Fibroblast of pulmonary artery (primary cell): ENCODE results near the gene ADI1.

ENCODE experiments used
- DNase-seq: peaks from one replicate; pipeline ENCODE4 v3.0.0-alpha.2; 2010; ENCODE audit warnings: low read depth
- H3K4me3 ChIP-seq: replicated peaks from 2 replicates; pipeline ENCODE4 v1.5.1; 2011; ENCODE audit warnings: low read depth, mild to moderate bottlenecking, control low read depth, low read length, moderate library complexity
- TF ChIP-seq, protein P1 (sequence below): IDR thresholded peaks from 2 replicates; pipeline ENCODE4 v1.5.1; 2011; ENCODE audit warnings: mild to moderate bottlenecking, control low read depth, low read length, inconsistent platforms; ENCODE audit errors: missing control alignments

ADI1 gene

DNA sequence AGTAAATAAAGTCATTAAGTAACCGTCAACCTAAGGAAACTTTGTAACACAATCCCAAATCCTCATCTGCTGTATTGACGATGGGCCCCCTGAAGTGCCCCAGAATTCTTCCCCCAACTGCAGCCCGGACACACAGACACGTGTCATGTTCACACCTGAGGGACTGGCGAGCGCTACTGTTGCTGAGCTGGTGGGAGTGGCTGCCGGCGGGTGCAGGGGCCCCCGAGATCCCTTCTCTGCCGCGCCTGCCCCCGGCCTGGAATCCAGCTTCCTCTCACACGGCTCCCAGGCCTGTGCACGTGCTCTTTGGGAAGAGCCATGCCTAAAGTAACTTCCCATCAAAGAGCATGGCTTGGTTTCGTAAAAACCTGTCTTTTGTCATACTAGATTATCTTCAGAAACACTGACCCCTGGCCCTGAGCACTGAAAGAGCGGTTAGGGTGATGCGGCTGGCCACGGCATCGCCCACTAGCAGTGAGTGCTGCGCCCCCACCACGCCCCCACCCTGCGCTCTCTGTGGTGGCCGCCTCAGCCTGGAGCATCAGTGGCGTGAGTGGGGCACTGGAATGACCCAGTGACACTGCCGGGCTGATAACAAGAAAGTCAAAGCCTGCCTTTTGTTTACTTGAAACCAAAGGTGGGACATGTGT, 56.0 kb downstream of the ADI1 start:
- no peak for DNase-seq
- TF ChIP-seq, protein P1, sequence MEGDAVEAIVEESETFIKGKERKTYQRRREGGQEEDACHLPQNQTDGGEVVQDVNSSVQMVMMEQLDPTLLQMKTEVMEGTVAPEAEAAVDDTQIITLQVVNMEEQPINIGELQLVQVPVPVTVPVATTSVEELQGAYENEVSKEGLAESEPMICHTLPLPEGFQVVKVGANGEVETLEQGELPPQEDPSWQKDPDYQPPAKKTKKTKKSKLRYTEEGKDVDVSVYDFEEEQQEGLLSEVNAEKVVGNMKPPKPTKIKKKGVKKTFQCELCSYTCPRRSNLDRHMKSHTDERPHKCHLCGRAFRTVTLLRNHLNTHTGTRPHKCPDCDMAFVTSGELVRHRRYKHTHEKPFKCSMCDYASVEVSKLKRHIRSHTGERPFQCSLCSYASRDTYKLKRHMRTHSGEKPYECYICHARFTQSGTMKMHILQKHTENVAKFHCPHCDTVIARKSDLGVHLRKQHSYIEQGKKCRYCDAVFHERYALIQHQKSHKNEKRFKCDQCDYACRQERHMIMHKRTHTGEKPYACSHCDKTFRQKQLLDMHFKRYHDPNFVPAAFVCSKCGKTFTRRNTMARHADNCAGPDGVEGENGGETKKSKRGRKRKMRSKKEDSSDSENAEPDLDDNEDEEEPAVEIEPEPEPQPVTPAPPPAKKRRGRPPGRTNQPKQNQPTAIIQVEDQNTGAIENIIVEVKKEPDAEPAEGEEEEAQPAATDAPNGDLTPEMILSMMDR, result no peak
- no peak overlapping the region for H3K4me3 ChIP-seq

DNA sequence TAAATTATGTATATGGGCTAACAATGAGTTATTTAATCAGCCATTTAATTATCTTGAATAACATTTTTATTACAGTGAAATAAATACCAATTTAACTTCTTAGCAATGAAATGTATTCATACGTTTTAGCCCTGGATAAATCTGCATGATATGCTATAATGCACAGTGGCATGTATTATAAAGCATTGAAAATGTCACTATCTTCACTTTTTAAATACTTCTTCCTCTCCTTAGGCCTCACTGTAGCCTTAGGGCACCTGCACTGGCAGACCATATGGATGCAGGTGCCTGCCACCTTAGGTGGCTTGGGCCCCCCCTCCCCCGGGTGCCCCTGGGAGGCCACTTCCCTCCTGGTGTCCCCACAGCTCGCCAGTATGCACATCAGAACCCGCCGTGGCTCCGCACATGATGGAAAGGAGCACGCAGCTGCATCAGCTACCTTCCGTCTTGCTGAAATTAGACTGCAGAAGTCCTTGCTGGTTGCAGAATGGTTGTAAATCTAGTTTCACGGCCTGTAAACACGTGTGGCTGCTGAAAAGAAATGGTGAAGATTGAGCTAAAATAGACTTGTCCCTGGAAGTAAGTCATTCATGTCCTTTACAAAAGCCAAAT, 56.7 kb downstream of the ADI1 start:
- H3K4me3 ChIP-seq, result no peak overlapping the region
- TF ChIP-seq, protein P1, result no peak
- DNase-seq, result no peak

DNA sequence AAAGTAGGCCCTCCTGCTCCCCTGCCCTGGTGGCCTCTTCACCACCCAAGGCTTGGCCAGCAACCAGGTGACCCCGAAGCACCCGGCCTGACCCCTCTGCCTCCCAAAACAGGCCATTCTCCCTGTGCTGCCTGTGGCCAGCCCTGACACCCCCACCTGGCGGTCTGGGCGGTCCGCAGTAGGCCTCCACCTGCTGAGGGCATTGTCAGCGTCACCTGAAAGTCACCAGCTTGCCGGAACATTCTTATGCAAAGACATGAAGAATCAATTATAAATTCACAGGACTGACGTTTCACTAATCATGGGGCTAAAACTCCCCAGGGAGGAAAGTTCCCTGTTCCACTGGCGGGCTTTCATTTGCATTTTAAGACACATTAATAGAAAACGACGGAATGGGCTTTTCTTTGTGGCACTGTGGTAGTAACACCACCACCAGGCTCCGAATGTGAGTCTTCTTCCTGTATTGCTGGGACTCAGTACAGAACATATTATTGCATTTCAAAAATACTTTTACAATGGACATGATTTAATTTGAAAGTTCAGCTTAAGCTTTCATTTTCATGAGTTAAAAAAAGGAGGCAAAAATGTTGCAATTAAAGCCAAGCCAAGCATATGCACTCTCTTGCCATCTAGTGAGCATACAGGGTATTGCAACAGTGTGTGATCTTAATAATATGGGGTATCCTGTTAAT, 57.4 kb downstream of the ADI1 start:
- no peak overlapping the region for H3K4me3 ChIP-seq
- TF ChIP-seq, protein P1, result peak; percentile 99
- DNase-seq, result peak; percentile 79

DNA sequence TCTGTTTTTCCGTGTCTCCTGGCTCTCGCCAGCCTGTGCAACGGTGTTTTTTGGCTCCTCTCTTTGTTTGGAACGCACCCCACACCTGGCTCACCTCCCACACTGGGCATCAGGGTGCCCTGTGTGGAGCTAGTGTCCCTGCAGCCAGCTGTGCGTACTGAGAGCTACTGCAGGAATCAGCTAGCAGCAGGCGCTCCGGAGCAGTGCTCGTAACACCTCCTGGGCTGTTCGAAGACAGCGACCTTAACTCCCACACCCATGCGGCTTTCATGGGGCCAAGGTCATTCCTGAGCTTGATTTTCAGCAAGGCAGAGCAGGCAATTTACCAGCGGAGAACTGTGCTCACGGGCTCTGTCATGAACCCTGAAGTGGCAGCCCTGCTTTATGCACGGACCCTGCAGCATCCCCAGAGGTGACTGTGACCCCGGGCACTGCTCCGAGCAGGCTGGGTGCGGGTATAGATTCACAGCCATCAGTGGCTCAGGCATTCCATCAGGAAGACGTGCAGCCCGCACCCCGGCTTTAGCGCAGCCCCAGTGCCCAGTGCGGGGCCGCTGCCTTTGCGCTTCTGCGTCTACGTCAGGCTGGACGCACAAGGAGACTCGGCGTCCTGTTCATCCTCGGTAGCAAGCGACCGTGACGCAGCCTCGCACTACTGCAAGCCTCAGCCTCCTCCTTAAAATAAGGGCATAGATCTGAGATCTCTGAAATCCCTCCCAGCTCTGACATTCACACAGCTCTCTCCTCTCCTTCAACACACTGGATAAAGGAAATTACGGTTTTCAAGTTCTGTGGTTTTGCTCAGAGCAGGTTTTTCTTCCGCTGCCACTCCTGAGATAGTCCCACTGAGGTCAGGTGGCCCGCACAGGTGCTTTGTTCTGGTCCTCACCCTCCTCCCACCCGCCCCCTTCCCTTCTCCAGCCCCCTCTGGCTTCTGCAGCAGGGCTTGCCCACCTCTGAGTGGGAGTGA, 58.2 kb downstream of the ADI1 start:
- H3K4me3 ChIP-seq, result no peak overlapping the region
- TF ChIP-seq, protein P1, result no peak
- no peak for DNase-seq

DNA sequence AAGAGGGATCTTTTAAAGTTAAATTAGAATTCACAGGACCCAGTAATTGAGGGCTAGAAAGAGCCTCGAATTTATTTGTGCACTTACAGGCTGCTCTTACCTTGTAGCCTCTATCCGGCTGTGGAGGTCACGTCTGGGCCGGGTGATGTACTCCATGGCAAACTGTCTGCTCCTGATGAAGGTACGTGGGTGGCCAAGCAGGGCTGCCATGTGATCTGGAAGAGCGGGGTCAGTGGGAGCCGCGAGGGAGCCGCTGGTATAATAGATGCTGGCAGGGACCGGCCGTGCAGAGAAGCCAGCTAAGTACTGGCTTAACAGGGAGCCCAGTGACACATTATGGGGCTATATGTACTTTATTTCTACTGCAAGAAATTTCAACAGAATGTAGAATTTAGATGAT, 59.2 kb downstream of the ADI1 start:
- DNase-seq, result no peak
- H3K4me3 ChIP-seq, result no peak overlapping the region
- TF ChIP-seq, protein P1, result no peak

DNA sequence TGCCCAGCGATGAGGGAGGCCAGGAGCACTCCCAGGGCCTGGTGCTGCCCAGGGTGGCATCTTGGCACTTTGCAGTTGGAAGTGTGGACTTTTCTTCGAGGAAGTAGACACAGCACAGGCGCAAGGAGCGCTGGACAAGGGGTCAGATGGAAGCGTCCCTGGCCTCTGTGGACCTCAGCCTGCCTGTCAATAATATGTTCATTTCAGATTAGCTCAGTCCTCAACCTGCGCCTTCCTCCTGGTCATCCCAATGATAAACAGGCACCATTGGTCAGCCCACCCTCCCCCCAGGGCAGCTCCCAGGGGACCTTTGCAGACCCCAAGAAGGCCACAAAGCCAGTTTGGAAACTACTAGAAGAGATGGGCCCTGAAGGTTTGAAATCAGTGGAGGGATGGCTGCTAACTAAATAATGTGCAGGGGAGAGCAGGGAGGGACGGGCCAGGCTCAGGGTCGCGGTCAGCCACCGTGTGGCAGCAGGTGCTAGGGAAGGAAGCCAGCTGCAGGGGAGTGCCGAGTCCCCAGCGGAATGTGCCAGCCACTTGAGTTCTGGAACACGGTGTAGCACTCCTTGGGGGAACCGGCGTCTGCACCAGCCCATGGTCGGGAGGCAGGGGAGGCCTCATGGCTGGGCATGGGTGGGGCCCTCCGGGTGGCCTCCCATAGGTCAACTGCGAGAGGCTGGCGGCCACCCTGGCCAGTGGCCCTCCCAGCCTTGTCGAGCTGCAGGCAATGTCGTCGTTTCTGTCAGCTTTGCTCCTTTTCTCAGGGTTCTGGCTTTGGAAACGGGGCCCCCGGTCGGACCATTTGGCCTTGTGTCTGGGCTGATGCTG, 59.9 kb downstream of the ADI1 start:
- TF ChIP-seq, protein P1, result no peak
- DNase-seq, result no peak
- no peak overlapping the region for H3K4me3 ChIP-seq
